ENCODE measurements around the gene MTURN. TPM values are rescaled to one million over a fixed set of nuclear protein-coding genes. Genes with fewer than 3 reads are reported as not detected.
A peak's percentile ranks its signal among the peaks of the same experiment; 100 is the strongest.

Gene MTURN
- total and polyA plus RNA-seq, 9 of the 15 experiments (the other 6 are each of a cell fraction or from before 2014, with no cell fraction given) = 0.94 to 14.8 (median 6.4) TPM

GRCh38 chr7:30144657-30145306, 10.0 kb downstream of the MTURN start (continued):
- no peak for TF ChIP-seq ZBTB40 (IDR thresholded peaks at IDR 0.05)
- TF ChIP-seq ZBTB40 (CRISPR knock-in tag; IDR thresholded peaks at IDR 0.05) = no peak
- 0 out of 2 replicates have a peak, but pooled peaks have one; percentile 6 for TF ChIP-seq EP300 (IDR thresholded peaks at IDR 0.05; ENCODE audit: low read length)
- no peak for TF ChIP-seq KHSRP (IDR thresholded peaks at IDR 0.05)
- no peak for TF ChIP-seq ZNF57 (CRISPR knock-in tag; IDR thresholded peaks at IDR 0.05)
- no peak for TF ChIP-seq REST (IDR thresholded peaks at IDR 0.05; ENCODE audit: borderline replicate concordance)
- TF ChIP-seq REST (CRISPR knock-in tag; IDR thresholded peaks at IDR 0.05; ENCODE audit: low read depth) = no peak
- TF ChIP-seq RNF2 (IDR thresholded peaks at IDR 0.05) = no peak
- TF ChIP-seq PPARD (CRISPR knock-in tag; IDR thresholded peaks at IDR 0.05) = no peak
